Nephron progenitor cell (in vitro differentiated cells): ENCODE results near the gene RAMACL.

Source experiments
- DNase-seq: peaks from one replicate; pipeline ENCODE4 v3.0.0; 2021
- H3K27ac Mint-ChIP-seq: 2 replicates; pipeline ENCODE4 v1.8.0; 2021; ENCODE audit warnings: mild to moderate bottlenecking, moderate library complexity, mixed read lengths
- H3K27me3 Mint-ChIP-seq: 2 replicates; pipeline ENCODE4 v1.8.0; 2021; ENCODE audit warnings: mild to moderate bottlenecking, low read depth, mixed read lengths; ENCODE audit not compliant: poor library complexity
- H3K36me3 Mint-ChIP-seq: 2 replicates; pipeline ENCODE4 v1.8.0; 2021; ENCODE audit warnings: low read depth, mixed read lengths
- H3K4me1 Mint-ChIP-seq: 2 replicates; pipeline ENCODE4 v1.8.0; 2021; ENCODE audit warnings: mixed read lengths
- H3K4me3 Mint-ChIP-seq: 2 replicates; pipeline ENCODE4 v1.8.0; 2021; ENCODE audit warnings: mild to moderate bottlenecking, moderate library complexity, mixed read lengths
- H3K9me3 Mint-ChIP-seq: 2 replicates; pipeline ENCODE4 v1.8.0; 2021; ENCODE audit warnings: mild to moderate bottlenecking, moderate library complexity, mixed read lengths
- TF ChIP-seq, protein P1 (sequence below): fragments of 200-600 bp; sonication (generic); IDR thresholded peaks from 2 replicates; pipeline ENCODE4 v1.5.0; 2021; ENCODE audit warnings: antibody characterized with exemption

Gene RAMACL

DNA sequence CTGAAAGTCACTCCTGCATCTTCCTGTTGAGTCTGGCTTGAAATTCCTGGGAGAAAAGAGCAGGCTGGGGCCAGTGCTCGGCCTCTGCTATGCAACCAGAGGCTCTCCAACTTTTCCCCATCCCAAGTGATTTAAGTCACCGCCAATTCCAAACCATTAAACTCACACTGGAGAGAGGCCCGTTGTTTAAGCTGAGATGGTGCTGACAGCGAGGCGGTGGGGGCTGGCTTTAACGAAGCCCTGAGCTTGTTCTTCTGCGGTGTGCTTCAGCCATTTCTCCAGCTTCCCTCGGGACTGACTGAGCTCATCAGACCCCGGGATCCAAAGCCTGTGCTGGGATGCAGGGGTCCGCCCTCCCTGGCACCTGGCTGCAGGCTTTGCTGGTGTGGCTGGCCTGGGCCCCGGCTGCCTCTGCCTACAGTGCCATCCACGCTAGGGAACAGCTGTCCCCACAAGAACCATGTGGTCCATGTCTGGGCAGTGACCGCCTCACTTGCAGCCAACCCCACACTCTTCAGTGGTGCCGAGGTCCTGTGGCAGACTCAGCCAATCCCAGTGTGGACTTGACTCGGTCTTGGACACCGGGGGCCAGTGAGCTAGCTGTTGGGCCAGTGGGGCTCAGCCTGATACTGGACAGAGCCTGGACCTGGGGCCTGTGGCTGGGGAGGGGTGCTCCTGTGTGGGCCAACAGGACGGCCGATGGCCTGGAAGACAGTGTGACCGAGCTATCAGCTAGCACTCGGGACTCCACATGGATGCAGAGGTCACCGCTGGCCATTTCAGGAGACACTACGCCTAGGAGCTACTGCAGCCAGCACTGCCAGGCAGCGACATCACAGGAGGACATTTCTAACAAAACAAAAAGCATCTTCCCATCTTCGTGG lies 21.2 kb downstream of the RAMACL start:
- Mint-ChIP-seq H3K27me3 (peaks cover 7% of the 10 kb centered on the region), H3K27ac (peak overlapping the region; percentile 80), H3K4me1 (peaks cover 23% of the 10 kb centered on the region), H3K4me3 (no peak overlapping the region), H3K9me3 (peaks cover 4% of the 10 kb centered on the region), H3K36me3 (peaks cover under 1% of the 10 kb centered on the region)
- DNase-seq = no peak
- TF ChIP-seq, protein P1, sequence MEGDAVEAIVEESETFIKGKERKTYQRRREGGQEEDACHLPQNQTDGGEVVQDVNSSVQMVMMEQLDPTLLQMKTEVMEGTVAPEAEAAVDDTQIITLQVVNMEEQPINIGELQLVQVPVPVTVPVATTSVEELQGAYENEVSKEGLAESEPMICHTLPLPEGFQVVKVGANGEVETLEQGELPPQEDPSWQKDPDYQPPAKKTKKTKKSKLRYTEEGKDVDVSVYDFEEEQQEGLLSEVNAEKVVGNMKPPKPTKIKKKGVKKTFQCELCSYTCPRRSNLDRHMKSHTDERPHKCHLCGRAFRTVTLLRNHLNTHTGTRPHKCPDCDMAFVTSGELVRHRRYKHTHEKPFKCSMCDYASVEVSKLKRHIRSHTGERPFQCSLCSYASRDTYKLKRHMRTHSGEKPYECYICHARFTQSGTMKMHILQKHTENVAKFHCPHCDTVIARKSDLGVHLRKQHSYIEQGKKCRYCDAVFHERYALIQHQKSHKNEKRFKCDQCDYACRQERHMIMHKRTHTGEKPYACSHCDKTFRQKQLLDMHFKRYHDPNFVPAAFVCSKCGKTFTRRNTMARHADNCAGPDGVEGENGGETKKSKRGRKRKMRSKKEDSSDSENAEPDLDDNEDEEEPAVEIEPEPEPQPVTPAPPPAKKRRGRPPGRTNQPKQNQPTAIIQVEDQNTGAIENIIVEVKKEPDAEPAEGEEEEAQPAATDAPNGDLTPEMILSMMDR = no peak

DNA sequence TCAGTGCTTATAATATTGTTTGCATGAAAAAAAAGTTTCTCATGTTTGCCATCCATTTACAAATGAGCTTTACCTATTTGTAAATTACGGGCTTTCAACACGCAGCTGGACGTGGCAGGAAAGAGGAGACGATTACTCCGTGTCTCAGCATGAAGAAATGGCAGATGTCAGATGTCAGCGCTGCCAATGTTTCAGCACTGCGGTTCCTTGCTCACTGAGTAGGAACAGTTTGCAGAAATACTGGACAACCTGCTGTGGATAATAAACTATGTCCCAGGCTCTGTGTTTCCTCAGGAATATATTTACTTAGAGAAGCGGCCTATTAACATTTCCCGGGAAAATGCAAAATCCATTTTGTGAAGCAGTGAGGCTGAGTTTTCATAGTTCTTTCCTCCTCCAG lies 22.7 kb downstream of the RAMACL start:
- Mint-ChIP-seq H3K4me1 (peaks cover 23% of the 10 kb centered on the region), H3K9me3 (peaks cover 16% of the 10 kb centered on the region), H3K36me3 (peaks cover 7% of the 10 kb centered on the region), H3K4me3 (no peak overlapping the region), H3K27me3 (peaks cover 7% of the 10 kb centered on the region), H3K27ac (no peak overlapping the region)
- TF ChIP-seq, protein P1 = no peak
- DNase-seq = no peak

DNA sequence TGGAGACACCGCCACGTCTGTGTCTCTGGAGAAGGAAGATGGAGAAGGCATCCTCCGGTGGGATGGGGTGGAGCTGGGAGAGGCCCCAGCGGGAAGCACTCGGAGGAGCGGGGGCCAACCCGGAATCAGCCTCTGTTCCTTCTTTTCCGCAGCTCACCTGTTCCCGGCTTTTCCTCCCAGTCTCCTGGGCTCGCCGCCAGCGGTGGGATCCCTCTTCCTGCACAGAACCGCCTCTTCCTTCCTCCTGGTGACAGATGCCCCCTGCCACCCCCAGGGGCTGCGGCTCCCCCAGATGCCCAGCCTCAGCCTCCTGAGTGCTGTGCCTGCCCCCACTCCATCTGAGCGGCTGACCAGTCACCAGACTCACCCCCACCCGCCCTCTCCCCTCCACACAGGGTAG lies 23.3 kb downstream of the RAMACL start:
- peaks cover 7% of the 10 kb centered on the region for H3K27me3 Mint-ChIP-seq
- H3K27ac Mint-ChIP-seq = no peak overlapping the region
- H3K4me1 Mint-ChIP-seq = peaks cover 23% of the 10 kb centered on the region
- H3K36me3 Mint-ChIP-seq = peaks cover 7% of the 10 kb centered on the region
- TF ChIP-seq, protein P1 = no peak
- DNase-seq = no peak
- no peak overlapping the region for H3K4me3 Mint-ChIP-seq
- H3K9me3 Mint-ChIP-seq = peaks cover 17% of the 10 kb centered on the region

DNA sequence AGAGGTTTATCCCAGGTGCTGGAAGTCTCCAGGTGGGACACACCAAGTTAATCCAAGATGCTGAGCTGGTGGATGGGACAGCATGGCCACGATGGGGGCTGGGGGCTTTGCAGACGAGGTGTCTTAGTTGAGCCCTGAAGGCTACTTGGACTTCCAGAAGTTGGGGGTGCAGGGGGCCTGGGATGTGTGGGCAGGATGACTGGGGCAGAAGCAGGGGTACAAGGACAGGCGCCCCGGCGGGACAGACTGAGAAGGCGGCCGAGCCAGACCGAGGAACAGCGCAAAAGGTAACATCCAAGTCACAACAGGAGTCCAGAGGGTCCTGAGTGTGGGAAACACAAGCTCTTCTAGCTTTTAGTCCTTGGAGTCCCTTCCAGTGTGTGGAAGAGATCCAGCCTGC lies 23.8 kb downstream of the RAMACL start:
- no peak overlapping the region for H3K4me3 Mint-ChIP-seq
- H3K4me1 Mint-ChIP-seq = peaks cover 23% of the 10 kb centered on the region
- TF ChIP-seq, protein P1 = no peak

DNA sequence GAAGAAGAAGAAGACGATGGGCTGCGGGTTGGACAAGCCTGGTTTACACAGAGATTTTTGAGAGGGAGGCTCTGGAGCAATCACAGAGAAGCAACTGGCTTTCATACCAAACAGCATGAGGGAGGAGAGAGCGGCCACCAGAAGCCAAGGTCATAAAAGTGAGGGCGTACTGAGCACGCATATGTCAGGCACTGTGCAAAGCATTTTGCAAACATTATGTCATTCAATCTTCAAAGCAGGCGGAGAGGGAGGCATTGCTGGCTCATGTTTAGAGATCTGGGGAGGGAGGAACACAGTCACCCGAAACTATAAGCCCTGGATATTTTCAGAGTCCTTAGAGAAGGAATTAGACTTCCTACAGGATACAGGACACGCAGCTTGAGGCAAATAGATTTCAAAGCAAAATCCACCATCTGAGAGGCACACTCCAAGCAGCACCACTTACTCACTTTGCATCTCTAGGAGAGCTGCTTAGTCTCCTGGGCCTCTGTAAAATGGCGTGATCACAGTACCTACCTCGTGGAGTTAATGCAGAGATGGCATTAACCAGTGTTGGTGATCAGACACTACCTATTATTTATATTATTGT lies 24.6 kb downstream of the RAMACL start:
- H3K4me1 Mint-ChIP-seq = peaks cover 23% of the 10 kb centered on the region
- H3K9me3 Mint-ChIP-seq = peaks cover 21% of the 10 kb centered on the region
- no peak for DNase-seq

More for the DNA sequence above, 23.8 kb downstream of the RAMACL start:
- Mint-ChIP-seq H3K27me3 (peaks cover 7% of the 10 kb centered on the region), H3K9me3 (peaks cover 21% of the 10 kb centered on the region), H3K27ac (no peak overlapping the region), H3K36me3 (peaks cover 7% of the 10 kb centered on the region)
- no peak for DNase-seq

More for the DNA sequence above, 24.6 kb downstream of the RAMACL start:
- TF ChIP-seq, protein P1 = no peak
- H3K4me3 Mint-ChIP-seq = no peak overlapping the region
- peaks cover 9% of the 10 kb centered on the region for H3K27me3 Mint-ChIP-seq
- peak overlapping the region; percentile 29 for H3K27ac Mint-ChIP-seq
- peaks cover 7% of the 10 kb centered on the region for H3K36me3 Mint-ChIP-seq
